ENCODE data around the gene LIPG.
"Not testable (repeated sequence)": the region's sequence is repeated elsewhere in the genome, so short reads cannot be mapped to it uniquely, and the experiment has no call there.

Gene LIPG

DNA sequence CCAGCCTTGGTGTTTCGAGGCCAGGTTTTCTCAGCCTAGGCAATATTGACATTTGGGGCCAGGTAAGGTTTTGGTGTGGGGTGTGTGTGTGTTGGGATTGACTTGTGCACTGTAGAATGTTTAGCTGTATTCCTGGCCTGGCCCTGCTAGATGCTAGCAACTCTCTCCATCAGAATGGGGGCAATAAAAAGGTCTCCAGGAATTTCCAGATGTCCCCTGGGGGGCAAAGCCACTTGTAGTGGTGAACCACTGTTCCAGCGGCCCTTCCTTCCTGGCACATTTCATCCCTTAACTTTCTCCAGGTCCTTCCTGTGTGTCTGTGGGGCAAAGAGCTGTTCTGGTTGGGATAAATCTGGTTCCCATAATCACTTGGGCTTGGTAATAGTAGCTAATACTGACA, 12.0 kb downstream of the LIPG start:
- no peak for DNase-seq (ENCODE audit: low read depth)

DNA sequence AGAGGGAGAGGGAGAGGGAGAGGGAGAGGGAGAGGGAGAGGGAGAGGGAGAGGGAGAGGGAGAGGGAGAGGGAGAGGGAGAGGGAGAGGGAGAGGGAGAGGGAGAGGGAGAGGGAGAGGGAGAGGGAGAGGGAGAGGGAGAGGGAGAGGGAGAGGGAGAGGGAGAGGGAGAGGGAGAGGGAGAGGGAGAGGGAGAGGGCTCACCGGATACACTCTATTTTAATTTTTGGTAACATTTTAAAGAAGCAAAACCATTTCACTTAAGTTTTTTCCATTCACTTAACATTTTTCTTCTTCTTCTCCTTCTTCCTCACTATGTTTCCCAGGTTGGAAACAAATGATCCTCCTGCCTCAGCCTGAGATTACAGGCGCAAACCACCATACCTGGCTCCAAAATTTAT, 17.2 kb downstream of the LIPG start:
- DNase-seq (ENCODE audit: low read depth) = not testable (repeated sequence)

DNA sequence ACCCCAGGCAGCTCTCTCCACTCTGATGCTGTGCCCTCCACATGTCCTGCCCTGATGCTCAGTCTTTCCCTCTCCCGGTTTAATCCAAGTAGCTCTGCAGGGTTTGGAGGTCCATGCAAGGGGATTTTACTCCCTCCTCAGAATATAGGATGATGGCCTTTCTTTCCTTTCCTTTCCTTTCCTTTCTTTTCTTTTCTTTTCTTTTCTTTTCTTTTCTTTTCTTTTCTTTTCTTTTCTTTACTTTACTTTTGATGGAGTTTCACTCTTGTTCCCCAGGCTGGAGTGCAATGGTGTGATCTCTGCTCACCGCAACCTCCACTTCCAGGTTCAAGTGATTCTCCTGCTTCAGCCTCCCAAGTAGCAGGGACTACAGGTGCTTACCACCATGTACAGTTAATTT, 17.7 kb downstream of the LIPG start:
- not testable (repeated sequence) for DNase-seq (ENCODE audit: low read depth)

DNA sequence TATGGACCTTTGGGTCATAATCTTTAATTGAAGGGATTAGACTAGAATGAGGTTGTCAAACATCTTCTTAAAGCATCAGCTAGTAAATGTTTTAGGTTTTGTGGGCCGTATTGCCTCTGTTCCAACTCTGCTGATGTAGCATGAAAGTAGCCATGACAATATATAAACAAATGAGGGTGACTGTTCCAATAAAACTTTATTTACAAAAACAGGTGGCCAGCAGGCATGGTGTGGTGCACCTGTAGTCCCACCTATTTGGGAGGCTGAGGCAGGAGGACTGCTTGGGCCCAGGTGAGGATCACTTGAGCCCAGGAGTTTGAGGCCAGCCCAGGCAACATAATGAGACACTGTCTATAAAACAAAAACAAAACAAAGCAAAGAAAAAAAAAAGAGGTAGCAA, 18.4 kb downstream of the LIPG start:
- no peak for DNase-seq (ENCODE audit: low read depth)

DNA sequence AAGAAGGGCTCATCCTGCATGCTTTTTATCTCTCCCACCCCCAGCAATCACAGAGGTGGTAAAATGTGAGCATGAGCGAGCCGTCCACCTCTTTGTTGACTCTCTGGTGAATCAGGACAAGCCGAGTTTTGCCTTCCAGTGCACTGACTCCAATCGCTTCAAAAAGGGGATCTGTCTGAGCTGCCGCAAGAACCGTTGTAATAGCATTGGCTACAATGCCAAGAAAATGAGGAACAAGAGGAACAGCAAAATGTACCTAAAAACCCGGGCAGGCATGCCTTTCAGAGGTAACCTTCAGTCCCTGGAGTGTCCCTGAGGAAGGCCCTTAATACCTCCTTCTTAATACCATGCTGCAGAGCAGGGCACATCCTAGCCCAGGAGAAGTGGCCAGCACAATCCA, 19.5 kb downstream of the LIPG start:
- DNase-seq (ENCODE audit: low read depth) = no peak

DNA sequence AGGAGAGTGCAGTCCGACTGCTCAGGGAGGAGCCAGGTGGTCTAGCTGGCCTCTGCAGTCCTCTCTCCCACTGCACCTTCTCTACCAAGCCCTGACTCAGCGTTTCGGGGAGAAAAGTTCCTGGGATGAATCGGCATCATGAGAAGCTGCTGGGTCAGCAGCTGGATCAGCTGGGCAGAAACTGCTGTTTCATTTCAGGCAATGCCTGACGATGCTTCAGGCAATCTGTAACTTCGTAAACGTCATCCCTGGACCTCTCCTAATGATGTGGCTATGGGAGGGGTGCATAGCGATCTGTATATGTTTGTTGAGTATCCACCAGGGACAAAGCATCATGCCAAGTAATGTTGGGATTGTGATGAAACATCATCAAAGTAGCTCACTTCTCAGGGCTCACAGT, 20.7 kb downstream of the LIPG start:
- DNase-seq (ENCODE audit: low read depth) = no peak

DNA sequence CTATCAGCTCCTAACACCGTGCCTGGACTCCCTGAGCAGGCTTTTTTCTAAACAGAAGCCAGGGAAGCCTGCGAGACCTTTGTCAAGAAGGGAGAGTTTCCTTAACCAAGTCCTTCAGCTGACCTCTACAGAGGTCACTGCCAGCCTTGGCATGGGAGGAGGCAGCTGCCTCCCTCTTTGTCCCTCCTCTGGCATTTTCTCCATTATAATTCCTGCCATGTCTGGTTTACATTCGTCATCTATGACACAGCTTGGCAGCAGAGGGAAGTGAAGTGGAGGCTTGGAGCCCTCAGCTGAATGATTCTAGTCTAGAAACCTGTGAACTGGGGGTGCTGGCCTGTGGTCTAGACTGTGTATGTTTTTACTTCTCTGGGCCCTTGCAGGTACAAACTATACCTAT, 22.5 kb downstream of the LIPG start:
- no peak for DNase-seq (ENCODE audit: low read depth)

DNA sequence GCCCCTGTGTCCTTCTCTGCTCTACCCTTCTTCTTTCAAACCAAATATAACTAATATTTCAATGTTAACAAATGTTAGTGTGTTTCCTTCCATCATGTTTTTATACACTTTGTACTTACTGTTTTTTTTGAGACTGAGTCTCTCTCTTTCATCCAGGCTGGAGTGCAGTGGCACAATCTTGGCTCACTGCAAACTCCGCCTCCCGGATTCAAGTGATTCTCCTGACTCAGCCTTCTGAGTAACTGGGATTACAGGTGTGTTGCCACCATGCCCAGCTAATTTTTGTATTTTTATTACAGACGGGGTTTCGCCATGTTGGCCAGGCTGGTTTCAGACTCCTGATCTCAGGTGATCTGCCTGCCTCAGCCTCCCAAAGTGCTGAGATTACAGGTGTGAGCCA, 23.1 kb downstream of the LIPG start:
- not testable (repeated sequence) for DNase-seq (ENCODE audit: low read depth)

DNA sequence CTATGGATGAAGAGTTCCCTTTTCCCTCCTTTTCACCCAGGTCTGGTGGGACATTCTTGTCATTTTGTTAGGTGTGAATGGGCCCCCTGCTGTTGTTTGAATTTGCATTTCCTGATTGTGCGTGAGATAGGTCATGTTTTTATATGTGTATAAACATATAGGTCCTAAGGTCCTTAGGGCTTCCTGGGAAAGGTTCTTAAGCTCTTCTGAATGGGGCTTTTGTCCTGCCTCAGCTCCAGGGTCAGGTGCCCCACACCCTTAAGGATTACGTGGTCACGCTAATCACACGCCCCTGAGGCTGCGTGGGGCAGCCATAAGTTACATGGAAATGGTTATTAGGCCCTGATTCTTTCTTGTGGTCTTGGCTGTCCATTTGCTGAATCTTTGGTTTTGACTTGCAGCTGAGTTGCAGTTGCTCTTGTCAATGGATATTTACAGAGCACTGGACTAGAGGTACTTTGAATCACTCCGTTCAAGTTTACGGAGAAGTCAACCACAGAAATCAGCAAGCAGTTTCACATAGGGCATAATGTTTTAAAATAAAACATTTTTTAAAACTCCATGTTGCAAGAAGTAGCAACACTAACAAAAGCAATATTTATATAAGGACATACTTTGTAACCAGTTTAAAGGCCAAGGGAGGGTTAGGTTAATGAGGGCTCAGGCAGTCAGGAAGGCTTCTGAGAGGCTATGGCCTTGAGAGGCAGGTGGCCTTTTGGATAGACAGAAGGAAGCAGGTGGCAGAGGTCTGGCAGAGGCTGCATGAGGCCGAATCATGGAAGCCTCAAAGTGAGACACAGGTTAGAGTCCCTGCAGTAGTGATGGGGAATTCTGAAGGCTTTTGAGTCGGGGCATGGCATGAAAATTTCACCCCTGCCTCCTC, 24.2 kb downstream of the LIPG start:
- DNase-seq (ENCODE audit: low read depth) = no peak

DNA sequence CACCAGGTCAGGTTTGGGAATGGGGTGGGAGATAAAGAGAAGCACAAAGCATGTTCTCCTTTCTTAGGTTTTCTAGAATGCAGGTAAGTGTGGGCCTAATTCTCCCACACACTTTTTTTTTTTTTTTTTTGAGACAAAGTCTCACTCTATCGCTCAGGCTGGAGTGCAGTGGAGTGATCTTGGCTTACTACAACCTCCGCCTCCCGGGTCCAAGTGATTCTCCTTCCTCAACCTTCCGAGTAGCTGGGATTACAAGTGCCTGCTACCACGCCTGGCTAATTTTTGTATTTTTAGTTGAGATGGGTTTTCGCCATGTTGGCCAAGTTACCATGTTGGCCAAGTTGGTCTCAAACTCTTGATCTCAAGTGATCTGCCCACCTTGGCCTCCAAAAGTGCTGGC, 26.3 kb downstream of the LIPG start:
- no peak for DNase-seq (ENCODE audit: low read depth)

DNA sequence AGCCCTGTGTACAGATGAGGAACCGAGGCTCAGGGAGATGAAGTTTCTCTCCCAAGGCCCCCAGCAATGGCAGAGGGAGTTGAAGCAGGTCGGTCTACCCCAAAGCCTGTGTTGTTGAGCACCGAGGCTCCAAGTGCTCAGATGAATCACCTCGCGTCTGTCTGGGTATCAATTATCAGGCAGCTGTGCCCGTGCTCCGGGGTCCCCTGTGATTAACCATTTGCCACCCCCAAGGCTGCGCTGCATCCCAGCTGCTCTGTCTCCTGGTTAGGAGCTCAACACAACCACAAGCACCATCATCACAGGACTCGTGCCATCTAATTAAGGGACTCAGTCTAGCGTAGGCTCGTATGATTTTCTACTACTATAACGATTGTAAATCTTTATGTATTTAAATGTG, 27.1 kb downstream of the LIPG start:
- no peak for DNase-seq (ENCODE audit: low read depth)

DNA sequence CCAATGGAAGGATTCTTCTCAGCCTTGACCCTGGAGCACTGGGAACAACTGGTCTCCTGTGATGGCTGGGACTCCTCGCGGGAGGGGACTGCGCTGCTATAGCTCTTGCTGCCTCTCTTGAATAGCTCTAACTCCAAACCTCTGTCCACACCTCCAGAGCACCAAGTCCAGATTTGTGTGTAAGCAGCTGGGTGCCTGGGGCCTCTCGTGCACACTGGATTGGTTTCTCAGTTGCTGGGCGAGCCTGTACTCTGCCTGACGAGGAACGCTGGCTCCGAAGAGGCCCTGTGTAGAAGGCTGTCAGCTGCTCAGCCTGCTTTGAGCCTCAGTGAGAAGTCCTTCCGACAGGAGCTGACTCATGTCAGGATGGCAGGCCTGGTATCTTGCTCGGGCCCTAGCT, 28.8 kb downstream of the LIPG start:
- no peak for DNase-seq (ENCODE audit: low read depth)

DNA sequence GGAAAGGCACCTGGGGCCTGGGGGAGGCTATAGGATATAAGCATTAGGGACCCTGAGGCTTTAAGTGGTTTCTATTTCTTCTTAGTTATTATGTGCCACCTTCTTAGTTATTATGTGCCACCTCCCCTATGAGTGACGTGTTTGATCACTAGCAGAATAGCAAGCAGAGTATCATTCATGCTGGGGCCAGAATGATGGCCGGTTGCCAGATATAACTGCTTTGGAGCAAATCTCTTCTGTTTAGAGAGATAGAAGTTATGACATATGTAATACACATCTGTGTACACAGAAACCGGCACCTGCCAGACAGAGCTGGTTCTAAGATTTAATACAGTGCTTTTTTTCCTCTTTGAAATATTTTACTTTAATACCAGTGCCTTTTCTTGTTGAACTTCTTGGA, 29.4 kb downstream of the LIPG start:
- no peak for DNase-seq (ENCODE audit: low read depth)

DNA sequence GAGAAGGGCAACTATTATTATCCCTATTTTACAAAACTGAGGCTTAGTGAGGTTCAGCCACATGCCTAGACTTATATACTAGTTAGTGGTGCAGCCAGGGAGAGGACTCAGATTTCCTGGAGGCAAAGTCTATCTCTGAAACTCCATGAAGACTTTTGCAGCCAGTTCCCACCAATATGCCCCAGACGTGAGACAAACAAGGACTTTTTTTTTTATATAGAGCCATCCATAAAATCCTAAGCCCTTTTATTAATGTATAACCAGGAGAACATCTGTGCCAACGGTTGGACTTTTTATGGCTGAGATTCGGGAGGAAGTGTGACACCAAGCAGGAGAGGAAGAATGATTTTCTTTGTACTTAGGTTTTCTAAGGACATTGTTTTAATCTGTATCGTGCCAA, 29.9 kb downstream of the LIPG start:
- DNase-seq (ENCODE audit: low read depth) = no peak

DNA sequence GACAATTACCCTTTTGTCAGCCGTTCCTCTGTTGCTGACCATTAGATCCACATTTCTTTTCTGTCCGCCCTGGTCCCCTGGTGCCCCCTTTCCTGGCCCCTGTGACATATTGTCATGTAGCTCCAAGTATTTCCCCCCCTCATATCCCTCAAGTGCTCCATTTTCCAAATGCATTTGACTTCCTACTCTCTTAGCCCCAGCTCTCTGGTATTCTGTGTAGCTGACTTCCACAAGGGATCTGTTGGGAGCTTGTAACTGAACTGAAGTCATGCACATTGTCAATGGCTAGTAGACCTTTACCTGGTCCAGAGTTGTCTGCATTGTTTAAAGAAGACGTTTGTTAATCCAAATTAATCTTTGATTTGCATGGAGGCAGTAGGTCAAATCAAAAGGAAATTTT, 34.8 kb downstream of the LIPG start:
- no peak for DNase-seq (ENCODE audit: low read depth)

DNA sequence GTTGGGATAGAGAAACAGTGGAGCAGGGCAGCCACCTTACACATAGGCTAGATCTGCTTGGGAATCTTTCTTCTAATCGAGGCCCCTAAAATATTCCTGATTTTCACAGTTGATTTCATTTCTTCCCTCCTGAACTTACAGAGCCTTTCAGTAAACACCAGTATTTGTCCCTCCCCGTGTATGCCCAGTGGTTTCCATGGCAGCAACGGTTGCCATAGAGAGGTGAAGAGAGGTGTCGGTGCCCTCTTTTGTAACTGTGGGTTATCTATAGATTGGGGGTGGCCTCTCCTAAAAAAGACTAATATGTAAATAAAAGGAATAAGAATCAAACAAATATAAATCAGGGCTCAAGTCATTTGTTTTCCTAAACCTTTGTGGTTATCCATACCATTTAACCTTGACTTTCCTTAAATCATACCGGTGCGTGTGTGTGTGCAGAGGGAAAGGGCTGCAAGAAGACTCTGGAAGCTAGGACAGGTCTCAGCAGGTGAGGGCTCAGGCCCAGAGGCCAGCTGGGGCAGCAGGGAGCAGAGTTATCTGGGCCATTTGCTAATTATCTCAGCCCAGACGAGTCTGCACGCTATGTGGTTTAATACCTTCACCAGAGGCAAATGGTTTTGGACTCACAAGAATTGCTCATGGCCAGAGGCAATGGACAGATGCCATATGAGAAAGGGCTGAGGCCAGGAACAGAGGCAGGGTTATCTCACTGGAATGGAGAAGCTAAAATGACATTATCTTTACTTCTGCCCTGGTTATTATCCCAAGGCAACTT, 35.5 kb downstream of the LIPG start:
- no peak for DNase-seq (ENCODE audit: low read depth)

DNA sequence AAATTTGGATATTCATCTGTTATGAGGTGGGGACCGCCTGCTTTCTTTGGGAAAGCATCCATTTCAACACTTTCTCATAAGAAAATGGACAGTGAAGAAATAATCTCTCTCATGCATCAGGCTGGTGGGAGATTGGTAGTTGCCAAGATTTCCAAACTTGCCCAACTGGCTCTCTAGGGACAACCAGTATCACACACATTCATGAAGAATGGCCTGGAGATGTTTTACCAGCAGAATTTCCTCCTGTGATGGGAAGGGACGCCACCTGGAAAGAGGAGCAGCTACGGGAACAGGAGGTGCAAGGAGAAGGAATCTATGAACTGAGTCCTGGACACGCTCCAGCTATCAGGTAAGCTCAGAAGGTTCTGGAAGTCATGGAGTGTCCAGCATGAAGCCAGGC, 39.4 kb downstream of the LIPG start:
- DNase-seq (ENCODE audit: low read depth) = no peak

DNA sequence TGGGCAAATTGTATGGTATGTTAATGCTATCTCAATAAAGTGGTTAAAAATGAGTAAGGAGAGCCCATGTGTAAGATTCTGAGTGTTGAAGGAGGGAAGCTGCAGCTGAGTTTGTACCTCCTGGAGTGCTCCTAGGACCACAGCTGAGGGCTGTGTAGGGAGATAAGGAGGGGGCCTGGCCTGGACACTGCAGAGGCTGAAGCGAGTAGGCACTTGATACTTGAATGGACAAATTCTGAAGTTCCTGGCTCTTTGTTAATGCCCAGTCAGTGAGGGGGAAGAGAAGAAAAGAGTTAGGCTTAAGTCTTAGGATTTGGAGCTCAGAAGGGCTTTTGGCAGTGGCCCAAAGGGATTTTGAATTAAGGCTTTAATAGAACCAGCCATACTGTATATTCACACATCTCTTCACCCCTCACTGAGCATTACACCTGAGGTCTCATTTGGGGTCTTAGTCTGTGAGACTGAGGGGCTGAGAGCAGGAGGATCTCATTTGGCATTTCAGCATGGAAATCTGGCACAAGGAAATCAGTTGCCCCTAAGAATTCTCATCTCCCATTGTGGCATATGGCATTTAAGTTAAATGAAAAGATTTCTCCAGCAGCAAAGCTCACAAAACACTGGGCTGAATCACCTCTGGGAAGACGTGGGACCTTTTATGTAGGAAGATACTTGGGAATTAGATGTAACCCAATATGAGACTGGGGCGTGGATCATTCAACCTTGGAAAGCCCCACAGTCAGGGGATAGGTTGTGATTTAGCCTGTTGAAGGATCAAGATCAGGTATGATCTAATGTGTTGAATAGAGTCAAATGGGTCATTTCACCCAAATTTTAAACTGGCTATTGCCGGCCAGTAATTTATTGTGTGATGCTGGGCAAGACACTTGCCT, 46.8 kb downstream of the LIPG start:
- DNase-seq (ENCODE audit: low read depth) = no peak

DNA sequence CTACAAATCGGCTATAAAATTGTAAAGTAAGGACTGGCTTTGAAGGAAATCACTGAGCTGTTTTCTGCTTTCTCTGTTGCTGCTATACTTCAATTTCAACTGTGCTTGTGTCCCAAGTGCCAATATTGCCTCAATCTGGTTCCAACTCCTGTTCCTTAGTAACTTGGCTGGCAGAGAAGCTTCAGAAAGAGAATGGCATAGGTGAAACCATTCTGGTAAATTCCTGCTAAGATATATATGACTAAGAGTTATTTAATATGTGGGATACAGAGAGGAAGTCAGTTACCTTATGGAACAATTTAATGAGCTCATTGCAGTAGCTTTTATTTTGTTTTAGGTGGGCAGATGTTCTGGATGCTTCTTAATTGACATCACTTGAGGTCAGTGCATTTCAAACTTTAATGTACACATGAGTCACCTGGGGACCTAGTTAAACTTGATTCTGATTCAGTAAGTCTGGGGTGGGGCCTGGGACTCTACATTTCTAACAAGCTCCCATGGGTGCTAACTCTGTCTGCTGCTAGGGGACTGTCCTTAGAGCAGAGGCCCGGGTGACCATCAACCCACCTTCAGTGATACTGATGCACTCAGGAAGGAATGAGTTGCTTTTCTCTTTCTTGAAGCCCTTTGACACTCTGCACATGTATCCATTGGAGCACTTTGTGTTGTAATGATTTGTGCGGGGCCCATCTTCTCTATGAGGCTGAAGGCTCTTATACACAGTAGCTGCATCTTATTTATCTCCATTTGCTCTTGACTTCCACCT, 47.6 kb downstream of the LIPG start:
- DNase-seq (ENCODE audit: low read depth) = no peak

DNA sequence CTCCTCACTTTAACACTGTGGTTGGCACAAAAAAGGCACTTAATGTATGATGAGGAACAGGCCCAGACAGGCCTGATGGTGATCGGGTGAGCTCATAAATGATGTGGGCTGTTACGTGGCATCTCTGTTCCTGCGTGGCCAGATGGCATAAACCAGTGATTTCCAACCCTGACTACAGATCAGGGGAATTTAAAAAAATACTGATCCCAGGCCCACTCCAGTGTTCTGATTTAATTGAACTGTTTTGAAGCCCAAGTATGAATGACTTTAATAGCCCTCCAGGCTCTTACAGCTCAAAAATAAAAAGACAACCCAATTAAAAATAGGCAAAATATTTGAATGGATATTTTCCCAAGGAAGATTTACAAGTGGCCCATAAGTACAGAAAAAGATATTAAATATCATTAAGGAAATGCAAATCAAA, 48.2 kb downstream of the LIPG start:
- no peak for DNase-seq (ENCODE audit: low read depth)

DNA sequence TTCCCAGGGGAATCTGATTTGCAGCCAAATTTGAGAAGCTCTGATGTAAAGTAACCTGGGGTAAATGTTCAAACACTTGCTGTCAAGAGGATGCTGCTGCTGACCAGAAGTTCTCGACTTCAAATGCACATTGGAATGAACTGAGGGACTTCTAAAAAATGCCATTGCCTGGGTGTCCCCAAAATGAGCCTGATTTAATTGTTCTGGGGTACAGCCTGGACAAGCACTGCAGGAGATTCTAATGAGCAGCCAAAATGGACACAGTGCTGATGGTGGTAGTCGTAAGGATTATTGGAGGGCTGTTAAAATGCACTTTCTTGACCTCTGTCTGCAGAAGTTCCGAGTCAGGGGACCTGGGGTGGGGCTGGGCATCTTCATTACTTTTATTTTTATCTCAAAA, 49.5 kb downstream of the LIPG start:
- DNase-seq (ENCODE audit: low read depth) = no peak
